SU-DHL-6 (cell line): ENCODE data around the gene COQ8A.

Experiments
- H2AFZ ChIP-seq: fragments of 200-600 bp; sonication (generic); 2 replicates; pipeline ENCODE4 v1.6.1; 2014; ENCODE audit warnings: low read depth, mild to moderate bottlenecking, moderate library complexity, mixed read lengths, antibody characterized with exemption, low read length; ENCODE audit not compliant: severe bottlenecking
- H3F3A ChIP-seq: fragments of 200-600 bp; shearing (Covaris generic); 2 replicates; pipeline ENCODE4 v1.6.0; 2016; ENCODE audit warnings: antibody characterized with exemption, mild to moderate bottlenecking; ENCODE audit not compliant: insufficient read depth
- H3K27ac ChIP-seq: fragments of 200-600 bp; sonication (generic); 2 replicates; pipeline ENCODE4 v1.5.1; 2016; ENCODE audit warnings: low read depth, mild to moderate bottlenecking, low read length, moderate library complexity, mixed read lengths
- H3K27me3 ChIP-seq: fragments of 200-600 bp; sonication (generic), shearing (Covaris generic); 2 replicates; pipeline ENCODE4 v1.6.0; 2014; ENCODE audit warnings: mild to moderate bottlenecking, low read length
- H3K36me3 ChIP-seq: fragments of 200-600 bp; sonication (generic); 2 replicates; pipeline ENCODE4 v1.6.1; 2014; ENCODE audit warnings: mild to moderate bottlenecking, low read length, mixed read lengths
- H3K4me2 ChIP-seq: fragments of 300-600, 200-600 bp; shearing (Covaris generic), sonication (generic); 2 replicates; pipeline ENCODE4 v1.6.0; 2014; ENCODE audit warnings: low read length, low read depth, mild to moderate bottlenecking; ENCODE audit not compliant: poor library complexity, severe bottlenecking
- H3K4me3 ChIP-seq: fragments of 200-600 bp; sonication (generic); 2 replicates; pipeline ENCODE4 v1.5.1; 2014; ENCODE audit warnings: antibody characterized with exemption, low read length, mild to moderate bottlenecking, mixed read lengths; ENCODE audit not compliant: insufficient read depth, poor library complexity, severe bottlenecking
- H3K79me2 ChIP-seq: fragments of 200-600 bp; sonication (generic); 2 replicates; pipeline ENCODE4 v1.6.1; 2014; ENCODE audit warnings: mild to moderate bottlenecking, low read length, moderate library complexity; ENCODE audit not compliant: insufficient read depth
- H3K9ac ChIP-seq: fragments of 200-600 bp; sonication (generic); 2 replicates; pipeline ENCODE4 v1.7.0; 2014; ENCODE audit warnings: mild to moderate bottlenecking, low read length
- H3K9me2 ChIP-seq: fragments of 200-600 bp; sonication (generic); replicated peaks from 2 replicates; pipeline ENCODE4 v1.6.1; 2014; ENCODE audit warnings: low read length; ENCODE audit not compliant: insufficient read depth
- H3K9me3 ChIP-seq: fragments of 200-600 bp; sonication (generic); 2 replicates; pipeline ENCODE4 v1.6.1; 2014; ENCODE audit warnings: low read length, mixed read lengths; ENCODE audit not compliant: insufficient read depth
- H4K20me1 ChIP-seq: fragments of 200-600 bp; sonication (generic); 2 replicates; pipeline ENCODE4 v1.6.1; 2014; ENCODE audit warnings: low read depth, mild to moderate bottlenecking, antibody characterized with exemption, low read length, moderate library complexity, mixed read lengths
- EZH2phosphoT487 ChIP-seq: fragments of 200-600 bp; sonication (generic), shearing (Covaris generic); conservative IDR thresholded peaks from 2 replicates; pipeline ENCODE4 v1.6.1; 2018; ENCODE audit warnings: mild to moderate bottlenecking, antibody characterized with exemption, low read length, moderate library complexity, mixed read lengths
- TF ChIP-seq, protein P1 (sequence below): fragments of 200-600 bp; sonication (generic); IDR thresholded peaks from one replicate; pipeline ENCODE4 v1.5.1; 2017; ENCODE audit warnings: antibody characterized with exemption, mild to moderate bottlenecking, low read length, moderate library complexity; ENCODE audit not compliant: insufficient read depth, poor library complexity, severe bottlenecking

Gene COQ8A

DNA sequence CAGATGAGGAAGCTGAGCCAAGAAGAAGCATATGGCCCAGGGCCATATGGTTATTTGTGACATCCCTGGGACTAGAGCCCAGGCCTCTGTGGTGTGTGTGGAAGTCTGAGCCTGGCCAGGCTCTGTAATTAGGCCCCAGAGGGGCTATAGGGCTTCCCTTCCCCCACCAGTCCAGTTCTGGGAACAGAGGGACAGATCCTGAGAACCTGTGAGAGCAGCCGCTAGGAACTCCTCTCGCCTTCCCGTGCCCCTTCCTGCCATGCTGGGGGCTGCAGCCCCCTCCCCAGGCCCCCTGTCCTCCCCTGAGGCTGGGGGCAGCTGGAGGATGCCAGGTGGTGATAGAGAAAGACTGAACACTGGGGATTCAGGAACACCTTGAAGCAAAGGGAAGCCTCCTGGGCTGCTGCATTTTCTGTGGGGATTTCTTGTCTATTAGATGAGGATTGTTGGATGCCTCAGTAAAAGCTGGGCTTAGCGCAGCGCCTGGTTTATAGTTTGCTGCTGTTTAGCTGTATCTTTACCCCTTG is 33.3 kb downstream of the COQ8A start:
- no peaks in the 10 kb centered on the region for H4K20me1 ChIP-seq
- no peak overlapping the region for H3K9ac ChIP-seq
- no peak overlapping the region for H3K27ac ChIP-seq
- no peaks in the 10 kb centered on the region for H3K36me3 ChIP-seq
- H3K79me2 ChIP-seq, result no peaks in the 10 kb centered on the region
- no peaks in the 10 kb centered on the region for H3F3A ChIP-seq
- H3K4me2 ChIP-seq, result no peak overlapping the region
- no peaks in the 10 kb centered on the region for H3K9me2 ChIP-seq
- H3K27me3 ChIP-seq, result no peaks in the 10 kb centered on the region
- H2AFZ ChIP-seq, result no peak overlapping the region
- no peak for TF ChIP-seq EZH2phosphoT487
- TF ChIP-seq, protein P1, sequence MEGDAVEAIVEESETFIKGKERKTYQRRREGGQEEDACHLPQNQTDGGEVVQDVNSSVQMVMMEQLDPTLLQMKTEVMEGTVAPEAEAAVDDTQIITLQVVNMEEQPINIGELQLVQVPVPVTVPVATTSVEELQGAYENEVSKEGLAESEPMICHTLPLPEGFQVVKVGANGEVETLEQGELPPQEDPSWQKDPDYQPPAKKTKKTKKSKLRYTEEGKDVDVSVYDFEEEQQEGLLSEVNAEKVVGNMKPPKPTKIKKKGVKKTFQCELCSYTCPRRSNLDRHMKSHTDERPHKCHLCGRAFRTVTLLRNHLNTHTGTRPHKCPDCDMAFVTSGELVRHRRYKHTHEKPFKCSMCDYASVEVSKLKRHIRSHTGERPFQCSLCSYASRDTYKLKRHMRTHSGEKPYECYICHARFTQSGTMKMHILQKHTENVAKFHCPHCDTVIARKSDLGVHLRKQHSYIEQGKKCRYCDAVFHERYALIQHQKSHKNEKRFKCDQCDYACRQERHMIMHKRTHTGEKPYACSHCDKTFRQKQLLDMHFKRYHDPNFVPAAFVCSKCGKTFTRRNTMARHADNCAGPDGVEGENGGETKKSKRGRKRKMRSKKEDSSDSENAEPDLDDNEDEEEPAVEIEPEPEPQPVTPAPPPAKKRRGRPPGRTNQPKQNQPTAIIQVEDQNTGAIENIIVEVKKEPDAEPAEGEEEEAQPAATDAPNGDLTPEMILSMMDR, result no peak
- H3K9me3 ChIP-seq, result no peaks in the 10 kb centered on the region
- H3K4me3 ChIP-seq, result no peak overlapping the region

DNA sequence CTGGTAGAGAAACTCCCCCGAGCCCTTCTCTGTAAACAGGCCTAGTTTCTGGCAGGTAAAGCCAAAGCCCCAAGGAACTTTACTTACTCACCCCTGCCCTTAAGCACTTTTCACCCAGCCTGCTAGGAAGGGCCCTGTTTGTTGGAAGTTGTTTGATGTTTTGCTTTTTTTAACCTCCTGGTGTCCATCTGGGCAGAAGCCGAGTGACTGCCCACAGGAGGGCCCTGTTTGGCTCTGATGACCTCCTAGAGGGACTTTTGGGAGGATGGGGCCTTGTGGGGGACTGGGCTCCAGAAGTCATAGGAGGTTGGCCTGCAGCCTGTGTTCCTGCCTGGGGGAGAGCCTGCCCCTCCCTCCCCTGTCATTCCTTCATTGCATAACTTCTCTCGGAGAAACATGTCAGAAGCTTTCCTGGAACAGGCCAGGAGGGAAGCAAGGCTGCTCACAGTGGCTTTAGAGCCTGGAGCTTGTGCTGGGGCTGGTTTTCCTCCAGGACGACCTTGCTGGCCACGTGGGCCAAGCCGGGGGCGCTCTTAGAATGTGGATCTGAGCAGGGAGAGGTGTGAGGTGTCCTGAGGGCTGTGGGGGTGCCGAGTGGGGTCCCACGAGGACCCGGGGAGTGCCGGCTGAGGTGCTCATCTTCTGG is 33.9 kb downstream of the COQ8A start:
- Histone ChIP-seq H3K27me3 (no peaks in the 10 kb centered on the region), H3K9ac (no peak overlapping the region), H3K36me3 (no peaks in the 10 kb centered on the region), H4K20me1 (no peaks in the 10 kb centered on the region), H3K9me2 (no peaks in the 10 kb centered on the region), H3K79me2 (no peaks in the 10 kb centered on the region), H3F3A (no peaks in the 10 kb centered on the region), H3K27ac (no peak overlapping the region), H3K4me3 (no peak overlapping the region), H3K4me2 (no peak overlapping the region), H2AFZ (no peak overlapping the region), H3K9me3 (no peaks in the 10 kb centered on the region)
- no peak for TF ChIP-seq EZH2phosphoT487
- TF ChIP-seq, protein P1, result no peak

GRCh38 chr1:226974544-226975258 is 34.6 kb downstream of the COQ8A start:
- no peaks in the 10 kb centered on the region for H3K27me3 ChIP-seq
- no peak overlapping the region for H3K9ac ChIP-seq
- no peaks in the 10 kb centered on the region for H3F3A ChIP-seq
- no peaks in the 10 kb centered on the region for H4K20me1 ChIP-seq
- no peaks in the 10 kb centered on the region for H3K36me3 ChIP-seq
- no peak overlapping the region for H2AFZ ChIP-seq
- no peak overlapping the region for H3K27ac ChIP-seq
- H3K9me2 ChIP-seq, result no peaks in the 10 kb centered on the region
- no peak overlapping the region for H3K4me2 ChIP-seq
- TF ChIP-seq, protein P1, result no peak
- TF ChIP-seq EZH2phosphoT487, result no peak
- H3K79me2 ChIP-seq, result no peaks in the 10 kb centered on the region
- H3K4me3 ChIP-seq, result no peak overlapping the region
- H3K9me3 ChIP-seq, result no peaks in the 10 kb centered on the region
